HEK293T (cell line): ENCODE results near the gene NPLOC4.

ENCODE experiments used
- CTCF ChIA-PET: fragments of 350-600 bp; formaldehyde crosslinking; extraction: SDS; loops from one replicate; lab custom pipeline; 2021; ENCODE audit warnings: antibody characterized with exemption, inconsistent platforms; lab: Yijun Ruan, JAX
- POLR2A ChIA-PET: fragments of 350-600 bp; formaldehyde crosslinking; extraction: SDS; loops from one replicate; lab custom pipeline; 2020; ENCODE audit warnings: antibody characterized with exemption, inconsistent platforms; lab: Yijun Ruan, JAX
- DNase-seq: peaks from one replicate; pipeline ENCODE4 v3.0.0; 2012; ENCODE audit warnings: mixed read lengths; ENCODE audit errors: extremely low spot score
- ARNT ChIP-seq: fragments of 450-650 bp; IDR thresholded peaks from 2 replicates; pipeline ENCODE4 v1.6.1; 2017; ENCODE audit warnings: mild to moderate bottlenecking
- BHLHE40 ChIP-seq: fragments of 450-650 bp; IDR thresholded peaks from 2 replicates; pipeline ENCODE4 v1.6.1; 2016; ENCODE audit warnings: mild to moderate bottlenecking, moderate library complexity, borderline replicate concordance
- CTBP1 ChIP-seq: fragments of 450-650 bp; IDR thresholded peaks from 2 replicates; pipeline ENCODE4 v1.6.1; 2016; ENCODE audit warnings: borderline replicate concordance
- ELF4 ChIP-seq: fragments of 450-650 bp; IDR thresholded peaks from 2 replicates; pipeline ENCODE4 v1.6.1; 2017; ENCODE audit warnings: antibody characterized with exemption
- FOXA1 ChIP-seq: fragments of 450-650 bp; IDR thresholded peaks from 2 replicates; pipeline ENCODE4 v1.6.1; 2016; ENCODE audit warnings: mild to moderate bottlenecking
- FOXK2 ChIP-seq: fragments of 450-650 bp; IDR thresholded peaks from 2 replicates; pipeline ENCODE4 v1.6.1; 2016; ENCODE audit warnings: mild to moderate bottlenecking
- FOXM1 ChIP-seq: fragments of 450-650 bp; IDR thresholded peaks from 2 replicates; pipeline ENCODE4 v1.6.1; 2017; ENCODE audit warnings: mild to moderate bottlenecking, borderline replicate concordance
- HDGF ChIP-seq: fragments of 450-650 bp; IDR thresholded peaks from 2 replicates; pipeline ENCODE4 v1.6.1; 2017; ENCODE audit warnings: antibody characterized with exemption, borderline replicate concordance
- L3MBTL2 ChIP-seq: fragments of 450-650 bp; conservative IDR thresholded peaks from 2 replicates; pipeline ENCODE4 v1.6.1; 2016; ENCODE audit warnings: mild to moderate bottlenecking
- LEF1 ChIP-seq: fragments of 450-650 bp; IDR thresholded peaks from 2 replicates; pipeline ENCODE4 v1.6.1; 2017; ENCODE audit warnings: mild to moderate bottlenecking, borderline replicate concordance
- NFRKB ChIP-seq: fragments of 450-650 bp; IDR thresholded peaks from 2 replicates; pipeline ENCODE4 v1.6.1; 2016; ENCODE audit warnings: mild to moderate bottlenecking, moderate library complexity
- PKNOX1 ChIP-seq: fragments of 450-650 bp; IDR thresholded peaks from 2 replicates; pipeline ENCODE4 v1.6.1; 2016
- SP1 ChIP-seq: fragments of 450-650 bp; IDR thresholded peaks from 2 replicates; pipeline ENCODE4 v1.6.1; 2017
- SUZ12 ChIP-seq: fragments of 450-650 bp; IDR thresholded peaks from 2 replicates; pipeline ENCODE4 v1.6.1; 2016; ENCODE audit warnings: mild to moderate bottlenecking
- TARDBP ChIP-seq: fragments of 450-650 bp; IDR thresholded peaks from 2 replicates; pipeline ENCODE4 v1.6.1; 2016
- ZNF384 ChIP-seq: fragments of 450-650 bp; IDR thresholded peaks from 2 replicates; pipeline ENCODE4 v1.6.1; 2016

NPLOC4 gene

GRCh38 chr17:81640011-81640410 lies 3.1 kb upstream of the NPLOC4 start:
- no peak for DNase-seq
- TF ChIP-seq HDGF (no peak), ARNT (no peak), TARDBP (no peak), BHLHE40 (no peak), PKNOX1 (no peak), L3MBTL2 (no peak), SUZ12 (no peak), SP1 (no peak), LEF1 (no peak), ELF4 (no peak), ZNF384 (no peak), FOXK2 (no peak), FOXM1 (no peak), CTBP1 (no peak), FOXA1 (no peak), NFRKB (no peak)
- CTCF ChIA-PET = no interaction called here
- POLR2A ChIA-PET = no interaction called here

DNA sequence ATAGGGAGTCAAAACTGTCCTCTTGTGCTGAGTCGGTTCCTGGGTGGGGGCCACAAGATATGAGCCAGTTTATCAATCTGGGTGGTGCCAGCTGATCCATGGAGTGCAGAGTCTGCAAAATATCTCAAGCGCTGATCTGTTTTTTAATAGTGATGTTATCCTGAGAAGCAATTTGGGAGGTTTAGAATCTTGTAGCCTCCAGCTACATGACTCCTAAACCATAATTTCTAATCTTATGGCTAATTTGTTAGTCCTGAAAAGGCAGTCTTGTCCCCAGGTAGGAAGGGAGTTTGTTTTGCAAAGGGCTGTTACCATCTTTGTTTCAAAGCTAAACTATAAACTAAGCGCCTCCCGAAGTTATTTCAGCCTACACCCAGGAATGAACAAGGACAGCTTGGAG lies 1.8 kb upstream of the NPLOC4 start:
- DNase-seq = no peak

DNA sequence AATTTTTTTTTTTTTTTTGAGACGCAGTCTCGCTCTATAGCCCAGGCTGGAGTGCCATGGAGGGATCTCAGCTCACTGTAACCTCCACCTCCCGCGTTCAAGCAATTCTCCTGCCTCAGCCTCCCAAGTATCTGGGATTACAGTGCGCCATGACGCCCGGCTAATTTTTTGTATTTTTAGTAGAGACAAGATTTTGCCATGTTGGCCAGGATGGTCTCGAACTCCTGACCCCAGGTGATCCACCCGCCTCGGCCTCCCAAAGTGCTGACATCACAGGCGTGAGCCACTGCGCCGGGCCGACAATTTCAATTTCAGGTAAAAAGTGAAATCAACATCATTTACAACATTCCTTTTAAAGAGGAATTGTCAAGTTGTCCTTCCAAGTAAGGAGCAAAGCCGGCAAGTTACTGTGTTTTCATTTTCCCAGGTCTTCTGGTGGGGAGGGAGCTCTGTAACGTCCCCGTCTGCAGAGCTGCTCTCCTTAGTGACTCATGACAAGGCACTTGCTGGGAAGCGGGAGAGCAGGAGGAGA lies 873 bp downstream of the NPLOC4 start:
- DNase-seq = no peak
- ChIA-PET POLR2A (interaction anchor here (0.6 to 1.6 kb wide), 6 partner anchors 11 to 241 kb away, joined by 3 to 7 read pairs (median 4); partner anchors contain the start of genes ARL16, BAHCC1, CCDC137 and HGS), CTCF (no interaction called here)
- TF ChIP-seq LEF1 (no peak), TARDBP (no peak), HDGF (no peak), ZNF384 (no peak), ELF4 (no peak), L3MBTL2 (no peak), SP1 (no peak), ARNT (no peak), CTBP1 (no peak), FOXA1 (no peak), FOXM1 (no peak), SUZ12 (no peak), NFRKB (no peak)

More for the DNA sequence above, 1.8 kb upstream of the NPLOC4 start:
- no peak for TF ChIP-seq ZNF384
- no peak for TF ChIP-seq ARNT
- no peak for TF ChIP-seq CTBP1
- no peak for TF ChIP-seq FOXA1
- no peak for TF ChIP-seq PKNOX1
- TF ChIP-seq LEF1 = no peak
- CTCF ChIA-PET = no interaction called here
- POLR2A ChIA-PET = interaction anchor here (0.6 kb wide), 1 partner anchor 294 kb away, joined by 3 read pairs; no protein-coding TSS in a partner anchor

DNA sequence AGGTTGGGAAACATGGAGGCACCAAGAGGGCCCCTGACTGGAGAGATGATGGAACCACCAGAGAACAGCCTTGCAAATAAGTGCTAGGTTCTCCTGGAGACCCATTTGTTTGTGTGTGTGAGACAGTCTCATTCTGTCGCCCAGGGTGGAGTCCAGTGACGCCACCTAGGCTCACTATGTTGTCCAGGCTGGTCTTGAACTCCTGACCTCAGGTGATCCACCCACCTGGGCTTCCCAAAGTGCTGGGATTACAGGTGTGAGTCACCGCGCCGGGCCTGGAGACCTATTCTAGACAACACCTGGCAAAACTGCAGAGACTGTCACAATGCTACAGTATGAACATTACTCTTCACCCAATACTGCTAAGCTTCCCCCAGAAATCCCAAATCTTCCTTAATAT lies 1.5 kb downstream of the NPLOC4 start:
- no peak for TF ChIP-seq ELF4
- no peak for TF ChIP-seq BHLHE40
- no peak for TF ChIP-seq SUZ12
- TF ChIP-seq PKNOX1 = no peak
- no peak for TF ChIP-seq SP1
- no peak for TF ChIP-seq FOXK2
- no peak for TF ChIP-seq L3MBTL2
- TF ChIP-seq ZNF384 = no peak
- no peak for TF ChIP-seq CTBP1
- TF ChIP-seq FOXM1 = no peak
- no peak for TF ChIP-seq HDGF
- TF ChIP-seq LEF1 = no peak
- no peak for TF ChIP-seq FOXA1

GRCh38 chr17:81631482-81631881 lies 5.4 kb downstream of the NPLOC4 start:
- POLR2A ChIA-PET = interaction anchor here (0.6 to 1.5 kb wide), 2 partner anchors 8 to 41 kb away, joined by 3 read pairs; no protein-coding TSS in a partner anchor
- DNase-seq = no peak
- CTCF ChIA-PET = interaction anchor here (0.6 kb wide), 1 partner anchor 37 kb away, joined by 4 read pairs; no protein-coding TSS in a partner anchor
- TF ChIP-seq PKNOX1 (no peak), SP1 (no peak), CTBP1 (no peak), BHLHE40 (no peak), TARDBP (no peak), HDGF (no peak), SUZ12 (no peak), LEF1 (no peak), FOXK2 (no peak), NFRKB (no peak), ARNT (no peak), FOXA1 (no peak), FOXM1 (no peak), ELF4 (no peak), L3MBTL2 (no peak), ZNF384 (no peak)

More for the DNA sequence above, 1.5 kb downstream of the NPLOC4 start:
- CTCF ChIA-PET = no interaction called here
- POLR2A ChIA-PET = no interaction called here
- no peak for DNase-seq

- POLR2A ChIA-PET = no interaction called here
- no peak for TF ChIP-seq SP1
- no peak for TF ChIP-seq FOXA1
- no peak for TF ChIP-seq FOXK2
- no peak for TF ChIP-seq BHLHE40
- TF ChIP-seq FOXM1 = no peak
- TF ChIP-seq ZNF384 = no peak
- no peak for TF ChIP-seq PKNOX1
- CTCF ChIA-PET = interaction anchor here (0.6 kb wide), 1 partner anchor 34 kb away, joined by 5 read pairs; no protein-coding TSS in a partner anchor
- no peak for DNase-seq
These were observed 6.6 kb downstream of the NPLOC4 start for GRCh38 chr17:81630274-81630673.
